SU-DHL-6 (cell line): ENCODE data around the gene TICRR.

Source experiments
- H2AFZ ChIP-seq: fragments of 200-600 bp; sonication (generic); 2 replicates; pipeline ENCODE4 v1.6.1; 2014; ENCODE audit warnings: low read depth, mild to moderate bottlenecking, moderate library complexity, mixed read lengths, antibody characterized with exemption, low read length; ENCODE audit not compliant: severe bottlenecking
- H3F3A ChIP-seq: fragments of 200-600 bp; shearing (Covaris generic); 2 replicates; pipeline ENCODE4 v1.6.0; 2016; ENCODE audit warnings: antibody characterized with exemption, mild to moderate bottlenecking; ENCODE audit not compliant: insufficient read depth
- H3K27ac ChIP-seq: fragments of 200-600 bp; sonication (generic); 2 replicates; pipeline ENCODE4 v1.5.1; 2016; ENCODE audit warnings: low read depth, mild to moderate bottlenecking, low read length, moderate library complexity, mixed read lengths
- H3K27me3 ChIP-seq: fragments of 200-600 bp; sonication (generic), shearing (Covaris generic); 2 replicates; pipeline ENCODE4 v1.6.0; 2014; ENCODE audit warnings: mild to moderate bottlenecking, low read length
- H3K36me3 ChIP-seq: fragments of 200-600 bp; sonication (generic); 2 replicates; pipeline ENCODE4 v1.6.1; 2014; ENCODE audit warnings: mild to moderate bottlenecking, low read length, mixed read lengths
- H3K4me2 ChIP-seq: fragments of 300-600, 200-600 bp; shearing (Covaris generic), sonication (generic); 2 replicates; pipeline ENCODE4 v1.6.0; 2014; ENCODE audit warnings: low read length, low read depth, mild to moderate bottlenecking; ENCODE audit not compliant: poor library complexity, severe bottlenecking
- H3K4me3 ChIP-seq: fragments of 200-600 bp; sonication (generic); 2 replicates; pipeline ENCODE4 v1.5.1; 2014; ENCODE audit warnings: antibody characterized with exemption, low read length, mild to moderate bottlenecking, mixed read lengths; ENCODE audit not compliant: insufficient read depth, poor library complexity, severe bottlenecking
- H3K79me2 ChIP-seq: fragments of 200-600 bp; sonication (generic); 2 replicates; pipeline ENCODE4 v1.6.1; 2014; ENCODE audit warnings: mild to moderate bottlenecking, low read length, moderate library complexity; ENCODE audit not compliant: insufficient read depth
- H3K9ac ChIP-seq: fragments of 200-600 bp; sonication (generic); 2 replicates; pipeline ENCODE4 v1.7.0; 2014; ENCODE audit warnings: mild to moderate bottlenecking, low read length
- H3K9me2 ChIP-seq: fragments of 200-600 bp; sonication (generic); replicated peaks from 2 replicates; pipeline ENCODE4 v1.6.1; 2014; ENCODE audit warnings: low read length; ENCODE audit not compliant: insufficient read depth
- H3K9me3 ChIP-seq: fragments of 200-600 bp; sonication (generic); 2 replicates; pipeline ENCODE4 v1.6.1; 2014; ENCODE audit warnings: low read length, mixed read lengths; ENCODE audit not compliant: insufficient read depth
- H4K20me1 ChIP-seq: fragments of 200-600 bp; sonication (generic); 2 replicates; pipeline ENCODE4 v1.6.1; 2014; ENCODE audit warnings: low read depth, mild to moderate bottlenecking, antibody characterized with exemption, low read length, moderate library complexity, mixed read lengths
- EZH2phosphoT487 ChIP-seq: fragments of 200-600 bp; sonication (generic), shearing (Covaris generic); conservative IDR thresholded peaks from 2 replicates; pipeline ENCODE4 v1.6.1; 2018; ENCODE audit warnings: mild to moderate bottlenecking, antibody characterized with exemption, low read length, moderate library complexity, mixed read lengths
- TF ChIP-seq, protein P1 (sequence below): fragments of 200-600 bp; sonication (generic); IDR thresholded peaks from one replicate; pipeline ENCODE4 v1.5.1; 2017; ENCODE audit warnings: antibody characterized with exemption, mild to moderate bottlenecking, low read length, moderate library complexity; ENCODE audit not compliant: insufficient read depth, poor library complexity, severe bottlenecking

Gene TICRR

DNA sequence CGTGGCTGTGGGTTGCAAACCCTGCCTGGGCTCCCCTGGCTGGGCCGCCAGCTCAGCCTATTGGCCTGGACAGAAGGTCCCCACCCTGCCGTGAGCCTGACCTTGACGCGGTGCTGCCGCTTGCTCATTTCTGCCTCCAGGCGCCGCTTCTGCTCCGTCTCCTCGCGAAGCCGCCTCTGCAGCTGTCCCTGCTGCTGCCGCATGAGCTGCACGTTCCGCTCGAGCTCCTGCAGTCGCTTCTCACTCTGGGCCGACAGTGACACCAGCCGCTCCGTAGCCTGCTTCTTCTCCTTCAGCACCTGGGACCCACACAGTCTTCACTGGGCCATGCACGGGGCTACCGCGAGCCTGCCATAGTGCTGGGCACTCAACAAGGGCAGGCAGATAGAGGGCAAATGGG, 58.3 kb downstream of the TICRR start:
- Histone ChIP-seq H3K27ac (no peak overlapping the region), H2AFZ (no peak overlapping the region), H3K4me2 (no peak overlapping the region), H3K27me3 (no peaks in the 10 kb centered on the region), H3F3A (no peaks in the 10 kb centered on the region), H3K36me3 (no peaks in the 10 kb centered on the region), H3K79me2 (no peaks in the 10 kb centered on the region), H3K4me3 (no peak overlapping the region), H4K20me1 (no peaks in the 10 kb centered on the region), H3K9me3 (no peaks in the 10 kb centered on the region), H3K9me2 (no peaks in the 10 kb centered on the region), H3K9ac (no peak overlapping the region)
- no peak for TF ChIP-seq EZH2phosphoT487
- TF ChIP-seq, protein P1, sequence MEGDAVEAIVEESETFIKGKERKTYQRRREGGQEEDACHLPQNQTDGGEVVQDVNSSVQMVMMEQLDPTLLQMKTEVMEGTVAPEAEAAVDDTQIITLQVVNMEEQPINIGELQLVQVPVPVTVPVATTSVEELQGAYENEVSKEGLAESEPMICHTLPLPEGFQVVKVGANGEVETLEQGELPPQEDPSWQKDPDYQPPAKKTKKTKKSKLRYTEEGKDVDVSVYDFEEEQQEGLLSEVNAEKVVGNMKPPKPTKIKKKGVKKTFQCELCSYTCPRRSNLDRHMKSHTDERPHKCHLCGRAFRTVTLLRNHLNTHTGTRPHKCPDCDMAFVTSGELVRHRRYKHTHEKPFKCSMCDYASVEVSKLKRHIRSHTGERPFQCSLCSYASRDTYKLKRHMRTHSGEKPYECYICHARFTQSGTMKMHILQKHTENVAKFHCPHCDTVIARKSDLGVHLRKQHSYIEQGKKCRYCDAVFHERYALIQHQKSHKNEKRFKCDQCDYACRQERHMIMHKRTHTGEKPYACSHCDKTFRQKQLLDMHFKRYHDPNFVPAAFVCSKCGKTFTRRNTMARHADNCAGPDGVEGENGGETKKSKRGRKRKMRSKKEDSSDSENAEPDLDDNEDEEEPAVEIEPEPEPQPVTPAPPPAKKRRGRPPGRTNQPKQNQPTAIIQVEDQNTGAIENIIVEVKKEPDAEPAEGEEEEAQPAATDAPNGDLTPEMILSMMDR: no peak

DNA sequence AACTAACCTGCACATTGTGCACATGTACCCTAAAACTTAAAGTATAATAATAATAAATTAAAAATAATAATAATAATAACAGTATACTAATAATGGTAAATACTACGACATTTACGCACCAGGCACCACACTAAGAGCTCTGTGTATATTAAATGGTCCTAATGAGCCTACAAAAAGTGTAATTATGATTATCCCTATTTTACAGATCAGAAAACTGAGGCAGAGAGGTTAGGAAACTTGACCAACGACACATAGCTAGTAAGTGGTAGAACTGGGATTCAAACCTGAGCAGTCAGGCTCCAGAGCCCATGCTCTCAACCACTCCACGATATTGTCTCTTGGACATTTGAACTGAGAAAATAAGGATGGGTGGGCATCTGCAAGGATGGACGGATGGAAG, 65.0 kb downstream of the TICRR start:
- no peaks in the 10 kb centered on the region for H3K27me3 ChIP-seq
- no peak overlapping the region for H3K9ac ChIP-seq
- H3K36me3 ChIP-seq: no peaks in the 10 kb centered on the region
- no peak overlapping the region for H3K4me3 ChIP-seq
- H4K20me1 ChIP-seq: no peaks in the 10 kb centered on the region
- H3F3A ChIP-seq: no peaks in the 10 kb centered on the region
- no peak overlapping the region for H3K4me2 ChIP-seq
- no peaks in the 10 kb centered on the region for H3K79me2 ChIP-seq
- TF ChIP-seq EZH2phosphoT487: no peak
- TF ChIP-seq, protein P1: no peak
- no peak overlapping the region for H2AFZ ChIP-seq
- H3K9me3 ChIP-seq: no peaks in the 10 kb centered on the region
- H3K27ac ChIP-seq: no peak overlapping the region
- H3K9me2 ChIP-seq: no peaks in the 10 kb centered on the region

DNA sequence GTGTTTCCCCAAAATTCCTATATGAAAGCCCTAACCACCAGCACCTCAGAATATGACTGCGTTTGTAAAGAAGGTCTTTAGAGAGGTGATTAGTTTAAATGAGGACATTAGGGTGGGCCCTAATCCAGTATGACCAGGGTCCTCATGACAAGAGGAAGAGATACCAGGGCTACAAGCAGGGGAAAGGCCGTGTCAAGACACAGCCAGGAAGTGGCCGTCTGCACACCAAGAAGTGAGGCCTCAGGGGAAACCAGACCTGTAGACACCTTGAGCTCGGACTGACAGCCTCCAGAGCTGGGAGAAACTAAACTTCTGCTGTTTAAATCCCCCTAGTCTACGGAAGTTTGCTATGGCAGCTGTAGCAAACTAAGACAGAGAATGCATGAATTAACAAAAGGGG, 65.8 kb downstream of the TICRR start:
- H3F3A ChIP-seq: no peaks in the 10 kb centered on the region

More for the DNA sequence above, 65.8 kb downstream of the TICRR start:
- H3K36me3 ChIP-seq: no peaks in the 10 kb centered on the region
- no peak overlapping the region for H3K27ac ChIP-seq
- no peaks in the 10 kb centered on the region for H3K9me3 ChIP-seq
- no peak overlapping the region for H3K9ac ChIP-seq
- H4K20me1 ChIP-seq: no peaks in the 10 kb centered on the region
- TF ChIP-seq EZH2phosphoT487: no peak
- TF ChIP-seq, protein P1: no peak
- no peaks in the 10 kb centered on the region for H3K79me2 ChIP-seq
- H3K27me3 ChIP-seq: no peaks in the 10 kb centered on the region
- no peaks in the 10 kb centered on the region for H3K9me2 ChIP-seq
- no peak overlapping the region for H3K4me3 ChIP-seq
- no peak overlapping the region for H2AFZ ChIP-seq
- H3K4me2 ChIP-seq: no peak overlapping the region
